Cardiac atrium fibroblast (primary cell): ENCODE data around the gene HBA2. TPM values are rescaled to one million over a fixed set of nuclear protein-coding genes. Genes with fewer than 3 reads are reported as not detected.

Experiments
- total RNA-seq: library from RNA; depleted of rRNA; stranded (reverse); fragments of >200 nt; gene quantifications from 2 replicates; pipeline ENCODE4 v1.2.3, GENCODE V29; 2015

Gene HBA2
- total RNA-seq, result not detected in 2 replicates

GRCh38 chr16:172374-172941, at the start of gene HBA2:
Gene HBA2 (plus strand): TSS chr16:172876. CDS start chr16:172913, 37 bp downstream.

GRCh38 chr16:152141-153128, 20.2 kb upstream of the HBA2 start, which contains the start of gene HBZ:
Gene HBZ (plus strand): TSS chr16:152644. CDS start chr16:152910, 266 bp downstream.

GRCh38 chr16:165539-166374, 6.9 kb upstream of the HBA2 start, which contains the start of gene HBM:
Gene HBM (plus strand): TSS chr16:165978. CDS start chr16:165998, 20 bp downstream.

DNA sequence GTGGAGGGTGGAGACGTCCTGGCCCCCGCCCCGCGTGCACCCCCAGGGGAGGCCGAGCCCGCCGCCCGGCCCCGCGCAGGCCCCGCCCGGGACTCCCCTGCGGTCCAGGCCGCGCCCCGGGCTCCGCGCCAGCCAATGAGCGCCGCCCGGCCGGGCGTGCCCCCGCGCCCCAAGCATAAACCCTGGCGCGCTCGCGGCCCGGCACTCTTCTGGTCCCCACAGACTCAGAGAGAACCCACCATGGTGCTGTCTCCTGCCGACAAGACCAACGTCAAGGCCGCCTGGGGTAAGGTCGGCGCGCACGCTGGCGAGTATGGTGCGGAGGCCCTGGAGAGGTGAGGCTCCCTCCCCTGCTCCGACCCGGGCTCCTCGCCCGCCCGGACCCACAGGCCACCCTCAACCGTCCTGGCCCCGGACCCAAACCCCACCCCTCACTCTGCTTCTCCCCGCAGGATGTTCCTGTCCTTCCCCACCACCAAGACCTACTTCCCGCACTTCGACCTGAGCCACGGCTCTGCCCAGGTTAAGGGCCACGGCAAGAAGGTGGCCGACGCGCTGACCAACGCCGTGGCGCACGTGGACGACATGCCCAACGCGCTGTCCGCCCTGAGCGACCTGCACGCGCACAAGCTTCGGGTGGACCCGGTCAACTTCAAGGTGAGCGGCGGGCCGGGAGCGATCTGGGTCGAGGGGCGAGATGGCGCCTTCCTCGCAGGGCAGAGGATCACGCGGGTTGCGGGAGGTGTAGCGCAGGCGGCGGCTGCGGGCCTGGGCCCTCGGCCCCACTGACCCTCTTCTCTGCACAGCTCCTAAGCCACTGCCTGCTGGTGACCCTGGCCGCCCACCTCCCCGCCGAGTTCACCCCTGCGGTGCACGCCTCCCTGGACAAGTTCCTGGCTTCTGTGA, 4.1 kb downstream of the HBA2 start, which contains the start of gene HBA1:
TSS of gene HBA1 (plus strand) at position 204 of the 906 bp plus-strand sequence. CDS start at position 241, 37 bp downstream.

GRCh38 chr16:180101-180675, 7.5 kb downstream of the HBA2 start, which contains the start of gene HBQ1:
Gene HBQ1 (plus strand): TSS chr16:180459. CDS start chr16:180487, 28 bp downstream.

Other genes with a start within 250 kb of the HBA2 start
- 4.2 and 6.3 TPM in 2 replicates for gene POLR3K, start 119.3 kb upstream of the HBA2 start, total RNA-seq
- 22.5 and 26.7 TPM in 2 replicates for gene SNRNP25, start 119.0 kb upstream of the HBA2 start, total RNA-seq
- gene RHBDF1, start 100.2 kb upstream of the HBA2 start, total RNA-seq, result 42.1 and 50.4 TPM in 2 replicates
- 216 and 263 TPM in 2 replicates for gene MPG, start 94.7 kb upstream of the HBA2 start, total RNA-seq
- 6.7 and 8.9 TPM in 2 replicates for gene NPRL3, start 34.2 kb upstream of the HBA2 start, total RNA-seq
- not detected in 2 replicates for gene HBZ, start 20.2 kb upstream of the HBA2 start, total RNA-seq
- not detected in 2 replicates for gene HBM, start 6.9 kb upstream of the HBA2 start, total RNA-seq
- gene HBA1, start 3.8 kb downstream of the HBA2 start, total RNA-seq, result 5.8 TPM in 1 of 2 replicates, not detected in the other
- not detected in 2 replicates for gene HBQ1, start 7.6 kb downstream of the HBA2 start, total RNA-seq
- gene LUC7L, start 56.6 kb downstream of the HBA2 start, total RNA-seq, result 29.8 and 30.0 TPM in 2 replicates
- gene FAM234A, start 61.9 kb downstream of the HBA2 start, total RNA-seq, result 119 and 130 TPM in 2 replicates
- 4.9 and 5.2 TPM in 2 replicates for gene RGS11, start 103.1 kb downstream of the HBA2 start, total RNA-seq
- 2.2 and 2.3 TPM in 2 replicates for gene ARHGDIG, start 107.7 kb downstream of the HBA2 start, total RNA-seq
- 0.18 and 0.32 TPM in 2 replicates for gene PDIA2, start 110.3 kb downstream of the HBA2 start, total RNA-seq
- gene AXIN1, start 179.8 kb downstream of the HBA2 start, total RNA-seq, result 16.2 and 21.5 TPM in 2 replicates
- 59.8 and 94.1 TPM in 2 replicates for gene MRPL28, start 197.7 kb downstream of the HBA2 start, total RNA-seq
- 40.1 and 47.3 TPM in 2 replicates for gene PGAP6, start 209.1 kb downstream of the HBA2 start, total RNA-seq
- gene NME4, start 224.3 kb downstream of the HBA2 start, total RNA-seq, result 175 and 182 TPM in 2 replicates
- 9.6 and 16.8 TPM in 2 replicates for gene DECR2, start 229.0 kb downstream of the HBA2 start, total RNA-seq